H1 (cell line): Measurements from ENCODE around the gene HIPK3. TPM values are rescaled to one million over a fixed set of nuclear protein-coding genes. Genes with fewer than 3 reads are reported as not detected.

Experiments
- NANOG ChIP-seq: IDR thresholded peaks from 2 replicates; pipeline ENCODE4 v1.6.1; 2011; ENCODE audit warnings: low read length, low read depth, mild to moderate bottlenecking, inconsistent platforms; ENCODE audit not compliant: insufficient read depth, poor library complexity, severe bottlenecking
- POLR2A ChIP-seq, 2 experiments: IDR thresholded peaks; 1 replicate in 1 of 2; 2 replicates in 1 of 2; pipeline ENCODE4 v1.6.1; 2011; ENCODE audit warnings: low read depth in 2 of 2, low read length in 2 of 2, mild to moderate bottlenecking in 2 of 2; ENCODE audit errors: control extremely low read depth in 1 of 2
- polyA plus RNA-seq, 7 experiments: library from polyadenylated mRNA; depleted of rRNA in 3 of 7; stranded (reverse) in 5 of 7; unstranded in 2 of 7; fragments of >200 nt in 5 of 7; fragments of 200-250 nt in 2 of 7; gene quantifications; 1 replicate in 5 of 7; 2 replicates in 1 of 7; 4 replicates in 1 of 7; pipeline versions ENCODE4 v1.2.1 to v1.2.3, GENCODE V29; 2011 to 2013; ENCODE audit warnings: missing spikeins in 2 of 7, mixed read lengths in 2 of 7
- total RNA-seq: library from RNA; stranded (reverse); fragmentation: NEBNext Ultra II Directional; extraction: Animal tissue kit (Norgen Biotek cat#: 25700); gene quantifications from 2 replicates; pipeline ENCODE4 v1.2.1, GENCODE V29; 2021
- TF ChIP-seq, protein P1 (sequence below): fragments of 300-600 bp; sonication (generic); IDR thresholded peaks from 2 replicates; pipeline ENCODE4 v1.7.1; 2012; ENCODE audit warnings: low read length, moderate library complexity, mild to moderate bottlenecking, inconsistent platforms; ENCODE audit not compliant: insufficient replicate concordance
- TF ChIP-seq, protein P2 (sequence below): IDR thresholded peaks from 2 replicates; pipeline ENCODE4 v1.6.1; 2012; ENCODE audit warnings: low read length, inconsistent platforms

Gene HIPK3
- total and polyA plus RNA-seq, 2 of the 8 experiments (the other 6 are each of a cell fraction or from before 2014, with no cell fraction given), result 5.0 to 22.3 TPM

GRCh38 chr11:33389635-33390034, 132.5 kb downstream of the HIPK3 start (continued):
- TF ChIP-seq, protein P1, sequence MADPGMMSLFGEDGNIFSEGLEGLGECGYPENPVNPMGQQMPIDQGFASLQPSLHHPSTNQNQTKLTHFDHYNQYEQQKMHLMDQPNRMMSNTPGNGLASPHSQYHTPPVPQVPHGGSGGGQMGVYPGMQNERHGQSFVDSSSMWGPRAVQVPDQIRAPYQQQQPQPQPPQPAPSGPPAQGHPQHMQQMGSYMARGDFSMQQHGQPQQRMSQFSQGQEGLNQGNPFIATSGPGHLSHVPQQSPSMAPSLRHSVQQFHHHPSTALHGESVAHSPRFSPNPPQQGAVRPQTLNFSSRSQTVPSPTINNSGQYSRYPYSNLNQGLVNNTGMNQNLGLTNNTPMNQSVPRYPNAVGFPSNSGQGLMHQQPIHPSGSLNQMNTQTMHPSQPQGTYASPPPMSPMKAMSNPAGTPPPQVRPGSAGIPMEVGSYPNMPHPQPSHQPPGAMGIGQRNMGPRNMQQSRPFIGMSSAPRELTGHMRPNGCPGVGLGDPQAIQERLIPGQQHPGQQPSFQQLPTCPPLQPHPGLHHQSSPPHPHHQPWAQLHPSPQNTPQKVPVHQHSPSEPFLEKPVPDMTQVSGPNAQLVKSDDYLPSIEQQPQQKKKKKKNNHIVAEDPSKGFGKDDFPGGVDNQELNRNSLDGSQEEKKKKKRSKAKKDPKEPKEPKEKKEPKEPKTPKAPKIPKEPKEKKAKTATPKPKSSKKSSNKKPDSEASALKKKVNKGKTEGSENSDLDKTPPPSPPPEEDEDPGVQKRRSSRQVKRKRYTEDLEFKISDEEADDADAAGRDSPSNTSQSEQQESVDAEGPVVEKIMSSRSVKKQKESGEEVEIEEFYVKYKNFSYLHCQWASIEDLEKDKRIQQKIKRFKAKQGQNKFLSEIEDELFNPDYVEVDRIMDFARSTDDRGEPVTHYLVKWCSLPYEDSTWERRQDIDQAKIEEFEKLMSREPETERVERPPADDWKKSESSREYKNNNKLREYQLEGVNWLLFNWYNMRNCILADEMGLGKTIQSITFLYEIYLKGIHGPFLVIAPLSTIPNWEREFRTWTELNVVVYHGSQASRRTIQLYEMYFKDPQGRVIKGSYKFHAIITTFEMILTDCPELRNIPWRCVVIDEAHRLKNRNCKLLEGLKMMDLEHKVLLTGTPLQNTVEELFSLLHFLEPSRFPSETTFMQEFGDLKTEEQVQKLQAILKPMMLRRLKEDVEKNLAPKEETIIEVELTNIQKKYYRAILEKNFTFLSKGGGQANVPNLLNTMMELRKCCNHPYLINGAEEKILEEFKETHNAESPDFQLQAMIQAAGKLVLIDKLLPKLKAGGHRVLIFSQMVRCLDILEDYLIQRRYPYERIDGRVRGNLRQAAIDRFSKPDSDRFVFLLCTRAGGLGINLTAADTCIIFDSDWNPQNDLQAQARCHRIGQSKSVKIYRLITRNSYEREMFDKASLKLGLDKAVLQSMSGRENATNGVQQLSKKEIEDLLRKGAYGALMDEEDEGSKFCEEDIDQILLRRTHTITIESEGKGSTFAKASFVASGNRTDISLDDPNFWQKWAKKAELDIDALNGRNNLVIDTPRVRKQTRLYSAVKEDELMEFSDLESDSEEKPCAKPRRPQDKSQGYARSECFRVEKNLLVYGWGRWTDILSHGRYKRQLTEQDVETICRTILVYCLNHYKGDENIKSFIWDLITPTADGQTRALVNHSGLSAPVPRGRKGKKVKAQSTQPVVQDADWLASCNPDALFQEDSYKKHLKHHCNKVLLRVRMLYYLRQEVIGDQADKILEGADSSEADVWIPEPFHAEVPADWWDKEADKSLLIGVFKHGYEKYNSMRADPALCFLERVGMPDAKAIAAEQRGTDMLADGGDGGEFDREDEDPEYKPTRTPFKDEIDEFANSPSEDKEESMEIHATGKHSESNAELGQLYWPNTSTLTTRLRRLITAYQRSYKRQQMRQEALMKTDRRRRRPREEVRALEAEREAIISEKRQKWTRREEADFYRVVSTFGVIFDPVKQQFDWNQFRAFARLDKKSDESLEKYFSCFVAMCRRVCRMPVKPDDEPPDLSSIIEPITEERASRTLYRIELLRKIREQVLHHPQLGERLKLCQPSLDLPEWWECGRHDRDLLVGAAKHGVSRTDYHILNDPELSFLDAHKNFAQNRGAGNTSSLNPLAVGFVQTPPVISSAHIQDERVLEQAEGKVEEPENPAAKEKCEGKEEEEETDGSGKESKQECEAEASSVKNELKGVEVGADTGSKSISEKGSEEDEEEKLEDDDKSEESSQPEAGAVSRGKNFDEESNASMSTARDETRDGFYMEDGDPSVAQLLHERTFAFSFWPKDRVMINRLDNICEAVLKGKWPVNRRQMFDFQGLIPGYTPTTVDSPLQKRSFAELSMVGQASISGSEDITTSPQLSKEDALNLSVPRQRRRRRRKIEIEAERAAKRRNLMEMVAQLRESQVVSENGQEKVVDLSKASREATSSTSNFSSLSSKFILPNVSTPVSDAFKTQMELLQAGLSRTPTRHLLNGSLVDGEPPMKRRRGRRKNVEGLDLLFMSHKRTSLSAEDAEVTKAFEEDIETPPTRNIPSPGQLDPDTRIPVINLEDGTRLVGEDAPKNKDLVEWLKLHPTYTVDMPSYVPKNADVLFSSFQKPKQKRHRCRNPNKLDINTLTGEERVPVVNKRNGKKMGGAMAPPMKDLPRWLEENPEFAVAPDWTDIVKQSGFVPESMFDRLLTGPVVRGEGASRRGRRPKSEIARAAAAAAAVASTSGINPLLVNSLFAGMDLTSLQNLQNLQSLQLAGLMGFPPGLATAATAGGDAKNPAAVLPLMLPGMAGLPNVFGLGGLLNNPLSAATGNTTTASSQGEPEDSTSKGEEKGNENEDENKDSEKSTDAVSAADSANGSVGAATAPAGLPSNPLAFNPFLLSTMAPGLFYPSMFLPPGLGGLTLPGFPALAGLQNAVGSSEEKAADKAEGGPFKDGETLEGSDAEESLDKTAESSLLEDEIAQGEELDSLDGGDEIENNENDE, result no peak
- TF ChIP-seq POLR2A (IDR thresholded peaks at IDR 0.05; ENCODE audit: control extremely low read depth in 1 of 2, low read depth in 2 of 2, low read length in 2 of 2) (no peak), NANOG (no peak)
- TF ChIP-seq, protein P2, sequence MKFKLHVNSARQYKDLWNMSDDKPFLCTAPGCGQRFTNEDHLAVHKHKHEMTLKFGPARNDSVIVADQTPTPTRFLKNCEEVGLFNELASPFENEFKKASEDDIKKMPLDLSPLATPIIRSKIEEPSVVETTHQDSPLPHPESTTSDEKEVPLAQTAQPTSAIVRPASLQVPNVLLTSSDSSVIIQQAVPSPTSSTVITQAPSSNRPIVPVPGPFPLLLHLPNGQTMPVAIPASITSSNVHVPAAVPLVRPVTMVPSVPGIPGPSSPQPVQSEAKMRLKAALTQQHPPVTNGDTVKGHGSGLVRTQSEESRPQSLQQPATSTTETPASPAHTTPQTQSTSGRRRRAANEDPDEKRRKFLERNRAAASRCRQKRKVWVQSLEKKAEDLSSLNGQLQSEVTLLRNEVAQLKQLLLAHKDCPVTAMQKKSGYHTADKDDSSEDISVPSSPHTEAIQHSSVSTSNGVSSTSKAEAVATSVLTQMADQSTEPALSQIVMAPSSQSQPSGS, result no peak
